GM06990 (cell line): ENCODE measurements around the gene SSR4.
"Not testable (repeated sequence)": the region's sequence is repeated elsewhere in the genome, so short reads cannot be mapped to it uniquely, and the experiment has no call there.

Source experiments
- DNase-seq: peaks from one replicate; pipeline ENCODE4 v3.0.0-alpha.2; 2011; ENCODE audit not compliant: insufficient read length; ENCODE audit errors: extremely low read depth
- H3K27me3 ChIP-seq: replicated peaks from 2 replicates; pipeline ENCODE4 v1.6.0; 2011; ENCODE audit warnings: low read length; ENCODE audit not compliant: control insufficient read depth, insufficient read depth
- H3K36me3 ChIP-seq: 2 replicates; pipeline ENCODE4 v1.5.1; 2011; ENCODE audit warnings: low read length; ENCODE audit not compliant: control insufficient read depth, insufficient read depth
- H3K4me3 ChIP-seq: replicated peaks from 2 replicates; pipeline ENCODE4 v1.5.1; 2011; ENCODE audit warnings: low read depth, mild to moderate bottlenecking, control low read depth, low read length
- CTCF ChIP-seq: IDR thresholded peaks from 2 replicates; pipeline ENCODE4 v1.5.1; 2011; ENCODE audit warnings: low read length, control low read depth, mild to moderate bottlenecking, inconsistent platforms; ENCODE audit not compliant: insufficient read depth, poor library complexity, severe bottlenecking

The SSR4 gene

DNA sequence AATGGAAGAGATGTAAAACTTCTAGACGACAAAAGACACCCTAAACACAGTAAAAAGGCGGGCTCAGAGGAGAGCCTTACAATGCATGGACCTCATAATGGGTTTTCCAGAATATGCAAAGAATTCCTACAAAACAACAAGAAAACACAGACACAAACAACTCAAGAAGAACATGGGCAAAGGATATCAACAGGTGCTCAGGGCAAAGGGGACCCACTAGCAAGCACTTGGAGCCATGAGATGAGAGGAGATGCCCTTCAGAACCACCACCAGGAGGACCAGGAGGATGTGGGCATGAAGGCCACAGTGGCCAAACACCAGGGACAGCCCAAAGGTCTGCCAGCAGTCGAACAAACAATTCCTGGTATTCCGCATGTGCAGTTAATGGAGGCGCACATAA is 18.7 kb downstream of the SSR4 start:
- no peak for TF ChIP-seq CTCF
- no peak for DNase-seq
- Histone ChIP-seq H3K27me3 (no peaks in the 10 kb centered on the region), H3K36me3 (no peaks in the 10 kb centered on the region), H3K4me3 (no peak overlapping the region)

- no peak for DNase-seq
- H3K4me3 ChIP-seq = no peak overlapping the region
- H3K36me3 ChIP-seq = no peaks in the 10 kb centered on the region
- H3K27me3 ChIP-seq = no peaks in the 10 kb centered on the region
- TF ChIP-seq CTCF = no peak
These were observed 20.3 kb downstream of the SSR4 start for GRCh38 chrX:153814591-153815315.

- no peak for DNase-seq
- no peak overlapping the region for H3K4me3 ChIP-seq
These were observed 22.6 kb downstream of the SSR4 start for GRCh38 chrX:153816831-153817690.

GRCh38 chrX:153818064-153818463 is 23.6 kb downstream of the SSR4 start:
- DNase-seq, H3K27me3 ChIP-seq, H3K4me3 ChIP-seq, H3K36me3 ChIP-seq: not testable (repeated sequence)

More at GRCh38 chrX:153816831-153817690, 22.6 kb downstream of the SSR4 start:
- H3K27me3 ChIP-seq = no peaks in the 10 kb centered on the region
- H3K36me3 ChIP-seq = no peaks in the 10 kb centered on the region
- no peak for TF ChIP-seq CTCF

GRCh38 chrX:153818571-153819383 is 24.3 kb downstream of the SSR4 start:
- H3K4me3 ChIP-seq = no peak overlapping the region
- TF ChIP-seq CTCF = no peak
- no peaks in the 10 kb centered on the region for H3K27me3 ChIP-seq
- no peaks in the 10 kb centered on the region for H3K36me3 ChIP-seq
- DNase-seq = no peak
